Testis (tissue), 3 donors: Measurements from ENCODE around the gene GPANK1. TPM values are rescaled to one million over a fixed set of nuclear protein-coding genes. Genes with fewer than 3 reads are reported as not detected.

Source experiments
- DNase-seq: peaks from one replicate; pipeline ENCODE4 v3.0.0-alpha.2; 2019
- H3K27ac ChIP-seq, 2 donors: fragments of 200-600 bp; sonication (generic); one replicate each; pipeline ENCODE4 v1.5.1; 2019
- H3K27me3 ChIP-seq: fragments of 200-600 bp; sonication (generic); one replicate; pipeline ENCODE4 v1.5.1; 2019
- H3K36me3 ChIP-seq: fragments of 200-600 bp; sonication (generic); one replicate; pipeline ENCODE4 v1.5.1; 2017; ENCODE audit warnings: low read depth; ENCODE audit errors: missing control alignments
- H3K4me1 ChIP-seq: fragments of 200-600 bp; sonication (generic); one replicate; pipeline ENCODE4 v1.5.1; 2019
- H3K4me3 ChIP-seq, 2 donors: fragments of 200-600 bp; sonication (generic); one replicate each; pipeline ENCODE4 v1.5.1; 2017 to 2019
- H3K9me3 ChIP-seq: fragments of 200-600 bp; sonication (generic); one replicate; pipeline ENCODE4 v1.5.1; 2017
- CTCF ChIP-seq, 3 experiments: fragments of 450-650 bp in 2 of 3; fragments of 200-600 bp in 1 of 3; sonication (generic) in 1 of 3; IDR thresholded peaks; one replicate each; pipeline ENCODE4 v1.5.1; 2016 to 2019; ENCODE audit warnings: antibody characterized with exemption in 3 of 3, mild to moderate bottlenecking in 2 of 3, moderate library complexity in 1 of 3
- POLR2A ChIP-seq: fragments of 450-650 bp; IDR thresholded peaks from one replicate; pipeline ENCODE4 v1.6.1; 2017; ENCODE audit warnings: antibody characterized with exemption, mild to moderate bottlenecking, moderate library complexity
- WGBS, 2 donors: methylation state at CpG; one replicate each; pipeline ENCODE4 v1.1.5; 2018; 5-methylcytosine and 5-hydroxymethylcytosine counted together
- intact Hi-C: fragments of 100-400 bp; cut with DNase I; formaldehyde crosslinking; loops from one replicate; pipeline ENCODE4 v1.15.1; 2023; ENCODE audit warnings: low total_unique reads
- polyA plus RNA-seq: library from polyadenylated mRNA; stranded (reverse); fragments of 350-450 nt; fragmentation: Illumina TruSeq; extraction: RNeasy Lipid Tissue Mini Kit (QIAGEN cat#74804); gene quantifications from one replicate; pipeline ENCODE4 v1.2.3, GENCODE V29; 2014; ENCODE audit warnings: low read depth, low replicate concordance; ENCODE audit not compliant: insufficient read depth
- total RNA-seq, 2 donors: library from RNA; depleted of rRNA; stranded (reverse); fragments of >200 nt; gene quantifications; one replicate each; pipeline ENCODE4 v1.2.3, GENCODE V29; 2016

The GPANK1 gene
- total and polyA plus RNA-seq, 3 donors from 2014 or later, result 34.5 to 81.3 (median 46.1) TPM

GRCh38 chr6:31636698-31637596 is 27.9 kb downstream of the GPANK1 start:
- DNase-seq, result no peak
- Histone ChIP-seq H3K36me3 (no peaks in the 10 kb centered on the region), H3K27me3 (no peaks in the 10 kb centered on the region), H3K4me1 (peaks cover 4% of the 10 kb centered on the region), H3K9me3 (no peaks in the 10 kb centered on the region), H3K4me3 (no peak overlapping the region), H3K27ac (no peak overlapping the region)
- 78 to 82% methylated on average over 26 to 27 of the region's 27 CpGs for WGBS, 2 donors
- intact Hi-C loops, result no loop called here
- TF ChIP-seq CTCF (IDR thresholded peaks at IDR 0.05), result no peak
- TF ChIP-seq POLR2A, result no peak

GRCh38 chr6:31634969-31635575 is 29.7 kb downstream of the GPANK1 start:
- intact Hi-C loops, result no loop called here
- H3K9me3 ChIP-seq, result no peaks in the 10 kb centered on the region

GRCh38 chr6:31634131-31634530 is 30.7 kb downstream of the GPANK1 start:
- DNase-seq, result no peak
- Histone ChIP-seq H3K27ac (no peak overlapping the region), H3K4me1 (peaks cover 4% of the 10 kb centered on the region), H3K36me3 (peaks cover 3% of the 10 kb centered on the region), H3K9me3 (no peaks in the 10 kb centered on the region), H3K4me3 (no peak overlapping the region), H3K27me3 (no peaks in the 10 kb centered on the region)
- intact Hi-C loops, result no loop called here
- TF ChIP-seq CTCF (IDR thresholded peaks at IDR 0.05) (no peak), POLR2A (no peak)
- 77 to 85% methylated on average over 3 of the region's 3 CpGs for WGBS, 2 donors

More at GRCh38 chr6:31634969-31635575, 29.7 kb downstream of the GPANK1 start:
- 71 to 76% methylated on average over 11 of the region's 11 CpGs for WGBS, 2 donors
- H3K27ac ChIP-seq, result no peak overlapping the region
- H3K4me1 ChIP-seq, result peaks cover 4% of the 10 kb centered on the region
- H3K4me3 ChIP-seq, result no peak overlapping the region
- TF ChIP-seq CTCF (IDR thresholded peaks at IDR 0.05), result no peak
- no peak for TF ChIP-seq POLR2A
- no peak for DNase-seq
- no peaks in the 10 kb centered on the region for H3K36me3 ChIP-seq
- no peaks in the 10 kb centered on the region for H3K27me3 ChIP-seq

GRCh38 chr6:31633447-31633846 is 31.4 kb downstream of the GPANK1 start:
- no peak for TF ChIP-seq CTCF (IDR thresholded peaks at IDR 0.05)
- TF ChIP-seq POLR2A, result no peak
- intact Hi-C loops, result no loop called here
- 84 to 85% methylated on average over 7 of the region's 7 CpGs for WGBS, 2 donors
- H3K27ac ChIP-seq, result no peak overlapping the region
- no peak for DNase-seq
- H3K27me3 ChIP-seq, result no peaks in the 10 kb centered on the region
- peaks cover 4% of the 10 kb centered on the region for H3K4me1 ChIP-seq
- no peak overlapping the region for H3K4me3 ChIP-seq
- peaks cover 3% of the 10 kb centered on the region for H3K36me3 ChIP-seq
- no peaks in the 10 kb centered on the region for H3K9me3 ChIP-seq
